HL-60 (cell line): ENCODE results near the gene RHBDD3.

ENCODE experiments used
- CTCF ChIP-seq: IDR thresholded peaks from one replicate; pipeline ENCODE4 v1.5.1; 2011; ENCODE audit warnings: low read length, control low read depth, inconsistent platforms; ENCODE audit not compliant: insufficient read depth
- GABPA ChIP-seq: IDR thresholded peaks from 2 replicates; pipeline ENCODE4 v1.6.1; 2012; ENCODE audit warnings: low read depth
- POLR2AphosphoS5 ChIP-seq: IDR thresholded peaks from 2 replicates; pipeline ENCODE4 v1.6.1; 2012; ENCODE audit warnings: low read depth
- REST ChIP-seq: IDR thresholded peaks from 2 replicates; pipeline ENCODE4 v1.6.1; 2012; ENCODE audit warnings: low read depth; ENCODE audit not compliant: insufficient replicate concordance
- SPI1 ChIP-seq: IDR thresholded peaks from 2 replicates; pipeline ENCODE4 v1.6.1; 2012; ENCODE audit warnings: low read depth, mild to moderate bottlenecking, borderline replicate concordance

- TF ChIP-seq POLR2AphosphoS5, result no peak
- no peak for TF ChIP-seq CTCF
- TF ChIP-seq REST, result no peak
- TF ChIP-seq SPI1, result no peak
- TF ChIP-seq GABPA, result no peak
Observed at GRCh38 chr22:29307596-29308147, 39.9 kb upstream of the RHBDD3 start.
